Mesothelial cell of epicardium (in vitro differentiated cells): ENCODE data around the gene TAF1C. TPM values are rescaled to one million over a fixed set of nuclear protein-coding genes. Genes with fewer than 3 reads are reported as not detected.
"Not testable (repeated sequence)": the region's sequence is repeated elsewhere in the genome, so short reads cannot be mapped to it uniquely, and the experiment has no call there.

Experiments
- DNase-seq, 2 experiments: peaks; one replicate each; pipeline ENCODE4 v3.0.0; 2021; ENCODE audit warnings: low spot score in 2 of 2; ENCODE audit not compliant: unreplicated experiment in 2 of 2
- H3K27ac Mint-ChIP-seq: 2 replicates; pipeline ENCODE4 v1.8.0; 2021; ENCODE audit warnings: mixed read lengths
- H3K27me3 Mint-ChIP-seq: 2 replicates; pipeline ENCODE4 v1.8.0; 2021; ENCODE audit warnings: low read depth, mixed read lengths
- H3K36me3 Mint-ChIP-seq: 2 replicates; pipeline ENCODE4 v1.8.0; 2021; ENCODE audit warnings: mixed read lengths
- H3K4me1 Mint-ChIP-seq: 2 replicates; pipeline ENCODE4 v1.8.0; 2021; ENCODE audit warnings: mixed read lengths
- H3K4me3 Mint-ChIP-seq: 2 replicates; pipeline ENCODE4 v1.8.0; 2021; ENCODE audit warnings: mild to moderate bottlenecking, moderate library complexity, mixed read lengths
- H3K9me3 Mint-ChIP-seq: 2 replicates; pipeline ENCODE4 v1.8.0; 2021; ENCODE audit warnings: mixed read lengths
- total RNA-seq: library from RNA; stranded (reverse); gene quantifications from 3 replicates; pipeline ENCODE4 v1.2.1, GENCODE V29; 2021
- TF ChIP-seq, protein P1 (sequence below): fragments of 200-600 bp; sonication (generic); IDR thresholded peaks from one replicate; pipeline ENCODE4 v1.5.0; 2021; ENCODE audit warnings: antibody characterized with exemption; ENCODE audit not compliant: unreplicated experiment

TAF1C gene
- total RNA-seq, 1 donor from 2014 or later: 88.6 TPM

DNA sequence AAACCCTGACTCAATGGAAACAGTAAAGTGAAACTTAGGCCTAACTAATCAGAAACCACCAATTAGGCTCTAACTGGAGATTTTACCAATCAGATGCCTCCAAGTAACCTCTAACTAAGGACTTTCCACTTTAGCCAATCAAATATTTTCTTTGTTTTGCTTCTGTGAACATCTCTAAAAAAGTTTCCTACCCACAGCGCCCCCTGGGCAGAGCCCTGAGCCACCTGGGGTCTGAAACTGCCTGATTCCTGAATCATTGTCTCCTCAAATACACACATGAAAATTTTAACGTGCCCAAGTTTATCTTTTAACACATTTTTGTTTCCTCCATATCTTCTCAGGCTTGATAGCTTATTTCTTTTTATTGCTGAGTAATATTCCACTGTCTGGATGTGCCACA lies 23.1 kb upstream of the TAF1C start:
- H3K27ac Mint-ChIP-seq: no peak overlapping the region
- TF ChIP-seq, protein P1, sequence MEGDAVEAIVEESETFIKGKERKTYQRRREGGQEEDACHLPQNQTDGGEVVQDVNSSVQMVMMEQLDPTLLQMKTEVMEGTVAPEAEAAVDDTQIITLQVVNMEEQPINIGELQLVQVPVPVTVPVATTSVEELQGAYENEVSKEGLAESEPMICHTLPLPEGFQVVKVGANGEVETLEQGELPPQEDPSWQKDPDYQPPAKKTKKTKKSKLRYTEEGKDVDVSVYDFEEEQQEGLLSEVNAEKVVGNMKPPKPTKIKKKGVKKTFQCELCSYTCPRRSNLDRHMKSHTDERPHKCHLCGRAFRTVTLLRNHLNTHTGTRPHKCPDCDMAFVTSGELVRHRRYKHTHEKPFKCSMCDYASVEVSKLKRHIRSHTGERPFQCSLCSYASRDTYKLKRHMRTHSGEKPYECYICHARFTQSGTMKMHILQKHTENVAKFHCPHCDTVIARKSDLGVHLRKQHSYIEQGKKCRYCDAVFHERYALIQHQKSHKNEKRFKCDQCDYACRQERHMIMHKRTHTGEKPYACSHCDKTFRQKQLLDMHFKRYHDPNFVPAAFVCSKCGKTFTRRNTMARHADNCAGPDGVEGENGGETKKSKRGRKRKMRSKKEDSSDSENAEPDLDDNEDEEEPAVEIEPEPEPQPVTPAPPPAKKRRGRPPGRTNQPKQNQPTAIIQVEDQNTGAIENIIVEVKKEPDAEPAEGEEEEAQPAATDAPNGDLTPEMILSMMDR: no peak
- DNase-seq: no peak
- peaks cover 4% of the 10 kb centered on the region for H3K9me3 Mint-ChIP-seq
- H3K36me3 Mint-ChIP-seq: no peaks in the 10 kb centered on the region
- H3K27me3 Mint-ChIP-seq: no peaks in the 10 kb centered on the region
- peaks cover 2% of the 10 kb centered on the region for H3K4me1 Mint-ChIP-seq
- H3K4me3 Mint-ChIP-seq: no peak overlapping the region

DNA sequence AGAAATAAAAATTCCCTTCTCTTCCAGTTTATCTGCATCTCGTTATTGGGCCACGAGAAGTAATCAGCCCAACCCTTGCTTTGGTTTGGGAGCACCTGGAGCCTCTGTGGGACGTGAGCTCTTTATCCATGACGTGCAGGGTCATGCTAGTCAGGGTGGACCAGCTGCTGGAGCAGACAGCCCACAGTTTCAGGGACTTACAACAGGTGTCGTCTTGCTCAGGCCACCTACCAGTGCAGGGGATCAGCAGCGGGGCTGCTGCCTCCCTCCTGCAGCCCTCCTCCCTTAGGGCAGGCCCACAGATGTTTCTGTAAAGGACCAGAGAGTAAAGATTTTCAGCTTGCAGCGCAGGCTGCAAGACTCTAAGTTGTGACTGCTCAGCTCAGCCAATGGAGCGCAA lies 21.0 kb upstream of the TAF1C start:
- Mint-ChIP-seq H3K27ac (no peak overlapping the region), H3K36me3 (no peaks in the 10 kb centered on the region), H3K4me3 (no peak overlapping the region), H3K27me3 (no peaks in the 10 kb centered on the region), H3K9me3 (peaks cover 4% of the 10 kb centered on the region), H3K4me1 (peaks cover 2% of the 10 kb centered on the region)
- TF ChIP-seq, protein P1: no peak
- DNase-seq: no peak

- no peaks in the 10 kb centered on the region for H3K27me3 Mint-ChIP-seq
- H3K27ac Mint-ChIP-seq: no peak overlapping the region
- no peaks in the 10 kb centered on the region for H3K4me1 Mint-ChIP-seq
- peaks cover 8% of the 10 kb centered on the region for H3K9me3 Mint-ChIP-seq
- DNase-seq: no peak
- H3K36me3 Mint-ChIP-seq: no peaks in the 10 kb centered on the region
- H3K4me3 Mint-ChIP-seq: no peak overlapping the region
- TF ChIP-seq, protein P1: no peak
Observed at GRCh38 chr16:84207251-84207650, 20.4 kb upstream of the TAF1C start.

GRCh38 chr16:84205976-84206691 lies 19.3 kb upstream of the TAF1C start:
- H3K27me3 Mint-ChIP-seq: no peaks in the 10 kb centered on the region
- H3K4me3 Mint-ChIP-seq: no peak overlapping the region
- H3K36me3 Mint-ChIP-seq: no peaks in the 10 kb centered on the region
- TF ChIP-seq, protein P1: no peak
- no peak overlapping the region for H3K27ac Mint-ChIP-seq
- peaks cover 8% of the 10 kb centered on the region for H3K9me3 Mint-ChIP-seq
- no peaks in the 10 kb centered on the region for H3K4me1 Mint-ChIP-seq
- no peak for DNase-seq

GRCh38 chr16:84205123-84205522 lies 18.3 kb upstream of the TAF1C start:
- H3K27me3 Mint-ChIP-seq, H3K27ac Mint-ChIP-seq, H3K9me3 Mint-ChIP-seq, H3K4me1 Mint-ChIP-seq, H3K4me3 Mint-ChIP-seq, DNase-seq, H3K36me3 Mint-ChIP-seq: not testable (repeated sequence)

GRCh38 chr16:84204551-84204950 lies 17.7 kb upstream of the TAF1C start:
- H3K27ac Mint-ChIP-seq, DNase-seq, H3K9me3 Mint-ChIP-seq, H3K4me1 Mint-ChIP-seq, H3K36me3 Mint-ChIP-seq, H3K27me3 Mint-ChIP-seq, H3K4me3 Mint-ChIP-seq: not testable (repeated sequence)

DNA sequence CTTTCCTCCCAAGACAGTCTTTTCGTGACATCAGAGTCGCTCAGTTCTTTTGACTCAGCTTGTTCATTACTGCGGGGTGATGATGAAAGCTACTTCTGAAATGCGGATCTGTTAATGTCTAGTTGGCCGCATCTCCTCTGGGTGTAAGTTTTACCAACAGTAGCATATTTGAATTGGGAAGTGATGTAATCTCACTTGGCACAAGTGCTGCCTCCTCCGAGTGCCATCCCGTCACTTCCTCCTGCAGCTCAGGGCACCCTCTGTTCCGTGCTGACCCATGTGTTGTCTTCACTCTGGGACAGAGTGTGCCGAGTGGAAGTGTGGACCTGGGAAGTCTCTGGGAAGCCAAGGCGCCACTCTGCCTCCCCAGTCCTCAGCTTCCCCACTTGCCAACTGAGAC lies 13.0 kb upstream of the TAF1C start:
- Mint-ChIP-seq H3K4me3 (no peak overlapping the region), H3K36me3 (no peaks in the 10 kb centered on the region), H3K27me3 (no peaks in the 10 kb centered on the region), H3K9me3 (peaks cover 4% of the 10 kb centered on the region), H3K27ac (no peak overlapping the region), H3K4me1 (peaks cover 17% of the 10 kb centered on the region)
- TF ChIP-seq, protein P1: no peak
- DNase-seq: no peak
